Chondrocyte (in vitro differentiated cells): Measurements from ENCODE around the gene TMEM170A. TPM values are rescaled to one million over a fixed set of nuclear protein-coding genes. Genes with fewer than 3 reads are reported as not detected.

Experiments
- DNase-seq: peaks from one replicate; pipeline ENCODE4 v3.0.0; 2021; ENCODE audit warnings: mixed read lengths, low spot score
- H3K27ac Mint-ChIP-seq: one replicate; pipeline ENCODE4 v1.8.0; 2021; ENCODE audit warnings: mild to moderate bottlenecking, moderate library complexity, mixed read lengths; ENCODE audit not compliant: unreplicated experiment
- H3K27me3 Mint-ChIP-seq: 2 replicates; pipeline ENCODE4 v1.8.0; 2021; ENCODE audit warnings: low read depth, mixed read lengths
- H3K36me3 Mint-ChIP-seq: 2 replicates; pipeline ENCODE4 v1.8.0; 2021; ENCODE audit warnings: low read depth, mixed read lengths
- H3K4me1 Mint-ChIP-seq: 2 replicates; pipeline ENCODE4 v1.8.0; 2021; ENCODE audit warnings: low read depth, mild to moderate bottlenecking, mixed read lengths
- H3K4me3 Mint-ChIP-seq: one replicate; pipeline ENCODE4 v1.8.0; 2021; ENCODE audit warnings: mild to moderate bottlenecking, moderate library complexity, mixed read lengths; ENCODE audit not compliant: unreplicated experiment
- H3K9me3 Mint-ChIP-seq: 2 replicates; pipeline ENCODE4 v1.8.0; 2021; ENCODE audit warnings: low read depth, mixed read lengths
- CTCF ChIP-seq: fragments of 200-600 bp; sonication (generic); IDR thresholded peaks from 2 replicates; pipeline ENCODE4 v1.5.0; 2021; ENCODE audit warnings: antibody characterized with exemption, mild to moderate bottlenecking, moderate library complexity
- total RNA-seq: library from RNA; stranded (reverse); gene quantifications from 3 replicates; pipeline ENCODE4 v1.2.1, GENCODE V29; 2021

The TMEM170A gene
- total RNA-seq, 1 donor from 2014 or later = 13.4 TPM

GRCh38 chr16:75494184-75494583, 29.7 kb upstream of the TMEM170A start:
- H3K4me3 Mint-ChIP-seq = peak overlapping the region; percentile 83
- DNase-seq = no peak
- H3K36me3 Mint-ChIP-seq = no peaks in the 10 kb centered on the region
- no peaks in the 10 kb centered on the region for H3K27me3 Mint-ChIP-seq
- H3K4me1 Mint-ChIP-seq = peaks cover 18% of the 10 kb centered on the region
- no peaks in the 10 kb centered on the region for H3K9me3 Mint-ChIP-seq
- TF ChIP-seq CTCF = no peak
- no peak overlapping the region for H3K27ac Mint-ChIP-seq

GRCh38 chr16:75491876-75492275, 27.4 kb upstream of the TMEM170A start:
- Mint-ChIP-seq H3K4me1 (peaks cover 10% of the 10 kb centered on the region), H3K36me3 (no peaks in the 10 kb centered on the region), H3K4me3 (no peak overlapping the region), H3K9me3 (no peaks in the 10 kb centered on the region), H3K27ac (no peak overlapping the region), H3K27me3 (no peaks in the 10 kb centered on the region)
- peak; percentile 36 for TF ChIP-seq CTCF
- no peak for DNase-seq

GRCh38 chr16:75488322-75488721, 23.8 kb upstream of the TMEM170A start:
- H3K27ac Mint-ChIP-seq = no peak overlapping the region
- DNase-seq = no peak
- no peaks in the 10 kb centered on the region for H3K9me3 Mint-ChIP-seq
- H3K36me3 Mint-ChIP-seq = no peaks in the 10 kb centered on the region
- H3K4me1 Mint-ChIP-seq = peaks cover 4% of the 10 kb centered on the region
- TF ChIP-seq CTCF = no peak
- no peak overlapping the region for H3K4me3 Mint-ChIP-seq
- H3K27me3 Mint-ChIP-seq = no peaks in the 10 kb centered on the region

- H3K27ac Mint-ChIP-seq = no peak overlapping the region
- DNase-seq = no peak
- no peak overlapping the region for H3K4me3 Mint-ChIP-seq
- no peaks in the 10 kb centered on the region for H3K9me3 Mint-ChIP-seq
- no peaks in the 10 kb centered on the region for H3K27me3 Mint-ChIP-seq
- H3K4me1 Mint-ChIP-seq = peaks cover under 1% of the 10 kb centered on the region
- TF ChIP-seq CTCF = no peak
- no peaks in the 10 kb centered on the region for H3K36me3 Mint-ChIP-seq
Measured at GRCh38 chr16:75486676-75487313, 22.3 kb upstream of the TMEM170A start.

- Mint-ChIP-seq H3K27ac (no peak overlapping the region), H3K9me3 (no peaks in the 10 kb centered on the region), H3K4me3 (no peak overlapping the region), H3K4me1 (no peaks in the 10 kb centered on the region), H3K36me3 (no peaks in the 10 kb centered on the region), H3K27me3 (no peaks in the 10 kb centered on the region)
- DNase-seq = no peak
- TF ChIP-seq CTCF = no peak
Measured at GRCh38 chr16:75486014-75486675, 21.7 kb upstream of the TMEM170A start.
